Spleen (tissue), 11 donors: ENCODE measurements around the gene SLC24A3. TPM values are rescaled to one million over a fixed set of nuclear protein-coding genes. Genes with fewer than 3 reads are reported as not detected.

Experiments used
- DNase-seq: peaks from one replicate; pipeline ENCODE4 v3.0.0-alpha.2; 2020
- H3K27ac ChIP-seq, 8 donors: fragments of 200-600 bp; sonication (generic) in 7 of 8; 1 replicate in 4 of 8; 2 replicates in 4 of 8; pipeline versions ENCODE4 v1.5.0 to v1.8.0; 2016 to 2021; ENCODE audit warnings: inconsistent platforms in 4 of 8, mild to moderate bottlenecking in 4 of 8, moderate library complexity in 1 of 8
- H3K27me3 ChIP-seq, 7 donors: fragments of 200-600 bp; sonication (generic) in 6 of 7; replicated peaks in 1 of 7; 1 replicate in 4 of 7; 2 replicates in 3 of 7; pipeline versions ENCODE4 v1.5.0 to v1.8.0; 2016 to 2021; ENCODE audit warnings: inconsistent platforms in 3 of 7, mild to moderate bottlenecking in 1 of 7
- H3K36me3 ChIP-seq, 6 donors: fragments of 200-600 bp; sonication (generic) in 5 of 6; 1 replicate in 4 of 6; 2 replicates in 2 of 6; pipeline versions ENCODE4 v1.5.0 to v1.8.0; 2016 to 2021; ENCODE audit warnings: inconsistent platforms in 2 of 6
- H3K4me1 ChIP-seq, 6 donors: fragments of 200-600 bp; sonication (generic) in 5 of 6; 1 replicate in 3 of 6; 2 replicates in 3 of 6; pipeline versions ENCODE4 v1.5.0 to v1.8.0; 2016 to 2021; ENCODE audit warnings: inconsistent platforms in 3 of 6
- H3K4me3 ChIP-seq, 8 donors: fragments of 200-600 bp; sonication (generic) in 7 of 8; 1 replicate in 4 of 8; 2 replicates in 4 of 8; pipeline versions ENCODE4 v1.5.0 to v1.8.0; 2016 to 2021; ENCODE audit warnings: inconsistent platforms in 4 of 8, mild to moderate bottlenecking in 4 of 8, moderate library complexity in 2 of 8
- H3K9me3 ChIP-seq, 8 donors: fragments of 200-600 bp; sonication (generic) in 7 of 8; 1 replicate in 4 of 8; 2 replicates in 4 of 8; pipeline versions ENCODE4 v1.5.0 to v1.8.0; 2016 to 2021; ENCODE audit warnings: inconsistent platforms in 4 of 8
- CTCF ChIP-seq, 11 experiments: fragments of 200-600 bp in 7 of 11; fragments of 450-650 bp in 4 of 11; sonication (generic) in 4 of 11; IDR thresholded peaks in 8 of 11; conservative IDR thresholded peaks in 3 of 11; 1 replicate in 7 of 11; 2 replicates in 4 of 11; pipeline versions ENCODE4 v1.4.0 to v1.8.0; 2016 to 2021; ENCODE audit warnings: antibody characterized with exemption in 11 of 11, inconsistent platforms in 4 of 11, mild to moderate bottlenecking in 1 of 11
- POLR2A ChIP-seq, 3 donors: fragments of 450-650 bp; IDR thresholded peaks; one replicate each; pipeline ENCODE4 v1.5.1; 2017; ENCODE audit warnings: antibody characterized with exemption in 3 of 3, mild to moderate bottlenecking in 1 of 3
- POLR2AphosphoS5 ChIP-seq, 3 donors: sonication (generic); formaldehyde crosslinking; IDR thresholded peaks; one replicate each; pipeline ENCODE4 v1.5.1; 2017; ENCODE audit warnings: antibody characterized with exemption in 3 of 3
- WGBS, 5 donors: extraction: QIAGEN DNeasy Blood & Tissue Kit in 3 of 5; methylation state at CpG; one replicate each; pipeline versions ENCODE4 v1.1.5 to v1.1.7; 2013 to 2018; 5-methylcytosine and 5-hydroxymethylcytosine counted together
- intact Hi-C: fragments of 100-400 bp; cut with DNase I; formaldehyde crosslinking; loops from one replicate; pipeline ENCODE4 v1.15.0; 2023; ENCODE audit warnings: low total_unique reads
- polyA plus RNA-seq, 3 donors: library from polyadenylated mRNA; stranded (reverse); fragments of 200-250 nt; gene quantifications; one replicate each; pipeline ENCODE4 v1.2.1, GENCODE V29; 2013
- total RNA-seq, 7 donors: library from RNA; depleted of rRNA in 3 of 7; stranded (reverse); fragments of >200 nt in 3 of 7; fragmentation: NEBNext Ultra II Directional in 4 of 7; extraction: Animal tissue kit (Norgen Biotek cat#: 25700) in 4 of 7; gene quantifications; one replicate each; pipeline versions ENCODE4 v1.1.0 to v1.2.1, GENCODE V29; 2016 to 2021
- donor health status: healthy with polysubstance abuse.
- donor health status: DM: no; HTN: no; CAD: no; lungs with moderate emphysema.
- donor health status: DM: no; HTN: no; CAD: no.
- donor health status: Bipolar disorder and iron deficiency.
- donor health status: healthy.
- donor health status: DM: no; HTN: no; CAD: no.
- donor health status: DM: yes; HTN: yes; CAD: no.

Gene SLC24A3
- total and polyA plus RNA-seq, 10 donors: 0.37 to 3.9 (median 2.6) TPM

GRCh38 chr20:19211661-19212468 is 577 bp upstream of the SLC24A3 start:
- Histone ChIP-seq H3K36me3 (no peaks in the 10 kb centered on the region), H3K27ac (peak overlapping the region in 4 of 8 donors; percentile 46 to 70 (median 58)), H3K4me3 (peak overlapping the region; percentile 13 to 68 (median 41)), H3K27me3 (peaks cover 0 to 71% (median 24%) of the 10 kb centered on the region in 7 donors), H3K4me1 (peaks cover 0 to 33% (median 17%) of the 10 kb centered on the region in 6 donors), H3K9me3 (no peaks in the 10 kb centered on the region)
- WGBS, 5 donors: 3 to 7% (median 4%) methylated on average over 26 to 66 of the region's 66 CpGs
- intact Hi-C loops: no loop called here
- TF ChIP-seq POLR2A (IDR thresholded peaks at IDR 0.05) (no peak), POLR2AphosphoS5 (IDR thresholded peaks at IDR 0.05) (no peak), CTCF (IDR thresholded peaks at IDR 0.05 in 8 of 11, conservative IDR thresholded peaks at IDR 0.05 in 3 of 11) (no peak)
- peak; percentile 80 for DNase-seq

DNA sequence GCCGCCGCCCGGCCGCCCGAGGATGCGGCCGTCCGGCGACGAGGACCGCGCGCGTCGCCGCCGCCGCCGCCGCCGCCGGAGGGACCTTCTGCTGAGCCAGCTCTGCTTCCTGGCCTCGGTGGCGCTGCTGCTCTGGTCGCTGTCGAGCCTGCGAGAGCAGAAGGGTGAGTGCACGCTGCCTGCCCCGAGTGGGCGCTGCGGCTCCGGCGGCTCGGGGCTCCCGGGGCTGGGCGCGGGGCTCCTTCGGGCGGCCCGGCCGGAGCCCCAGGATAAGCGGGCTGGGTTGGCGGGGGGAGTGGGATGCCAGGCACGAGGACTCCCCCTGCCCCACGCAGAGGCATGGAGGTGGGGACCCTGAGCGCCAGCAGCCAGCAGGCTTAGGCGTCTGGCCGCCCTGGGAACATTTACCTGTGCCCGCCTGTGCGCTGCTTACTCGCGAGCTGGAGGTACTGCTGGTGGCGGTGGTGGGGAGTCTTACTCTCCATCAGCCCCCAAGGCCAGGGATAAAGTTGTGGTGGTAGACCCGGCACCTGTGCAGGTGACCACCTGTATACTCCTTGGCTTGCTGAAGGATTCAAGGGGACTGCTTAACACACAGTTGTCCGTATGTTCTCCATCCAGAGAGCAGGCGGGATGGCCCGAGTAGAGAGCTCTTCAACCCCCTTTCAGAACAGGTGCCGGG is 520 bp downstream of the SLC24A3 start:
- Histone ChIP-seq H3K4me1 (peaks cover 0 to 33% (median 17%) of the 10 kb centered on the region in 6 donors), H3K27ac (peak overlapping the region in 7 of 8 donors; percentile 33 to 70 (median 59)), H3K9me3 (no peaks in the 10 kb centered on the region), H3K36me3 (no peaks in the 10 kb centered on the region), H3K27me3 (peaks cover 0 to 78% (median 24%) of the 10 kb centered on the region in 7 donors), H3K4me3 (peak overlapping the region; percentile 5 to 68 (median 38))
- WGBS, 5 donors: 5 to 10% (median 8%) methylated on average over 33 to 58 of the region's 58 CpGs
- intact Hi-C loops: no loop called here
- DNase-seq: peak; percentile 92
- TF ChIP-seq POLR2A (IDR thresholded peaks at IDR 0.05) (no peak), POLR2AphosphoS5 (IDR thresholded peaks at IDR 0.05) (peak in 2 of 3 donors; percentile 49 to 53), CTCF (IDR thresholded peaks at IDR 0.05 in 8 of 11, conservative IDR thresholded peaks at IDR 0.05 in 3 of 11) (peak in 7 of 11 experiments; percentile 12 to 60 (median 23))

- 49 to 67% (median 64%) methylated on average over 11 of the region's 11 CpGs for WGBS, 5 donors
- intact Hi-C loops: no loop called here
- TF ChIP-seq POLR2AphosphoS5 (IDR thresholded peaks at IDR 0.05) (no peak), CTCF (IDR thresholded peaks at IDR 0.05 in 8 of 11, conservative IDR thresholded peaks at IDR 0.05 in 3 of 11) (no peak), POLR2A (IDR thresholded peaks at IDR 0.05) (no peak)
Observed at GRCh38 chr20:19213946-19214490, 1.6 kb downstream of the SLC24A3 start.

More at GRCh38 chr20:19213946-19214490, 1.6 kb downstream of the SLC24A3 start:
- Histone ChIP-seq H3K4me1 (peaks cover 0 to 33% (median 17%) of the 10 kb centered on the region in 6 donors), H3K27ac (no peak overlapping the region), H3K36me3 (no peaks in the 10 kb centered on the region), H3K27me3 (peaks cover 0 to 79% (median 24%) of the 10 kb centered on the region in 7 donors), H3K4me3 (peak overlapping the region in 2 of 8 donors; percentile 45 to 68), H3K9me3 (no peaks in the 10 kb centered on the region)
- no peak for DNase-seq
